Astrocyte (in vitro differentiated cells and primary cell): Measurements from ENCODE around the gene GPR37L1. TPM values are rescaled to one million over a fixed set of nuclear protein-coding genes. Genes with fewer than 3 reads are reported as not detected.

Experiments
- DNase-seq: peaks from one replicate; pipeline ENCODE4 v3.0.0-alpha.2; 2010; ENCODE audit warnings: low read depth
- FAIRE-seq: peaks from 2 replicates; lab custom pipeline; 2011; peaks lifted over from hg19 to GRCh38; lab: Jason Lieb, UNC
- H2AFZ ChIP-seq: 2 replicates; pipeline ENCODE4 v1.6.0; 2012; ENCODE audit warnings: low read depth, low read length, inconsistent platforms
- H3K27ac ChIP-seq: 2 replicates; pipeline ENCODE4 v1.5.1; 2011; ENCODE audit warnings: low read depth, low read length, inconsistent platforms
- H3K27me3 ChIP-seq: 2 replicates; pipeline ENCODE4 v1.6.0; 2011; ENCODE audit warnings: low read length, inconsistent platforms; ENCODE audit not compliant: insufficient read depth
- H3K36me3 ChIP-seq: 2 replicates; pipeline ENCODE4 v1.5.1; 2011; ENCODE audit warnings: low read length, inconsistent platforms; ENCODE audit not compliant: insufficient read depth
- H3K4me1 ChIP-seq: 2 replicates; pipeline ENCODE4 v1.5.1; 2011; ENCODE audit warnings: low read length, inconsistent platforms; ENCODE audit not compliant: insufficient read depth
- H3K4me2 ChIP-seq: 2 replicates; pipeline ENCODE4 v1.6.0; 2012; ENCODE audit warnings: low read length, inconsistent platforms
- H3K4me3 ChIP-seq: 2 replicates; pipeline ENCODE4 v1.5.1; 2011; ENCODE audit warnings: low read depth, mild to moderate bottlenecking, low read length, inconsistent platforms; ENCODE audit not compliant: insufficient read depth
- H3K79me2 ChIP-seq: 2 replicates; pipeline ENCODE4 v1.6.0; 2012; ENCODE audit warnings: mild to moderate bottlenecking, low read length, inconsistent platforms; ENCODE audit not compliant: insufficient read depth
- H3K9ac ChIP-seq: 2 replicates; pipeline ENCODE4 v1.6.0; 2012; ENCODE audit warnings: mild to moderate bottlenecking, low read length, inconsistent platforms
- H3K9me3 ChIP-seq: 2 replicates; pipeline ENCODE4 v1.5.1; 2012; ENCODE audit warnings: low read depth, mild to moderate bottlenecking, low read length, inconsistent platforms; ENCODE audit not compliant: insufficient read depth
- H4K20me1 ChIP-seq: 2 replicates; pipeline ENCODE4 v1.6.0; 2012; ENCODE audit warnings: low read length, inconsistent platforms; ENCODE audit not compliant: insufficient read depth
- H3K27ac Mint-ChIP-seq: one replicate; pipeline ENCODE4 v1.8.0; 2021; ENCODE audit warnings: mild to moderate bottlenecking, mixed read lengths; ENCODE audit not compliant: unreplicated experiment
- H3K27me3 Mint-ChIP-seq: one replicate; pipeline ENCODE4 v1.8.0; 2021; ENCODE audit warnings: low read depth, mixed read lengths; ENCODE audit not compliant: unreplicated experiment
- H3K36me3 Mint-ChIP-seq: one replicate; pipeline ENCODE4 v1.8.0; 2021; ENCODE audit warnings: low read depth, mixed read lengths; ENCODE audit not compliant: unreplicated experiment
- H3K4me1 Mint-ChIP-seq: one replicate; pipeline ENCODE4 v1.8.0; 2021; ENCODE audit warnings: low read depth, mixed read lengths; ENCODE audit not compliant: unreplicated experiment
- H3K4me3 Mint-ChIP-seq: one replicate; pipeline ENCODE4 v1.8.0; 2021; ENCODE audit warnings: mild to moderate bottlenecking, moderate library complexity, mixed read lengths; ENCODE audit not compliant: unreplicated experiment
- H3K9me3 Mint-ChIP-seq: one replicate; pipeline ENCODE4 v1.8.0; 2021; ENCODE audit warnings: mild to moderate bottlenecking, mixed read lengths; ENCODE audit not compliant: unreplicated experiment
- EZH2 ChIP-seq: IDR thresholded peaks from 2 replicates; pipeline ENCODE4 v1.6.1; 2012; ENCODE audit warnings: mild to moderate bottlenecking, low read length, inconsistent platforms; ENCODE audit not compliant: insufficient read depth
- total RNA-seq: library from RNA; stranded (reverse); gene quantifications from 2 replicates; pipeline ENCODE4 v1.2.1, GENCODE V29; 2021
- TF ChIP-seq, protein P1 (sequence below): IDR thresholded peaks from 2 replicates; pipeline ENCODE4 v1.5.1; 2011; ENCODE audit warnings: low read depth, mild to moderate bottlenecking, inconsistent platforms, low read length, moderate library complexity; ENCODE audit not compliant: insufficient read depth

Gene GPR37L1
- total RNA-seq, 1 donor from 2014 or later, result not detected

DNA sequence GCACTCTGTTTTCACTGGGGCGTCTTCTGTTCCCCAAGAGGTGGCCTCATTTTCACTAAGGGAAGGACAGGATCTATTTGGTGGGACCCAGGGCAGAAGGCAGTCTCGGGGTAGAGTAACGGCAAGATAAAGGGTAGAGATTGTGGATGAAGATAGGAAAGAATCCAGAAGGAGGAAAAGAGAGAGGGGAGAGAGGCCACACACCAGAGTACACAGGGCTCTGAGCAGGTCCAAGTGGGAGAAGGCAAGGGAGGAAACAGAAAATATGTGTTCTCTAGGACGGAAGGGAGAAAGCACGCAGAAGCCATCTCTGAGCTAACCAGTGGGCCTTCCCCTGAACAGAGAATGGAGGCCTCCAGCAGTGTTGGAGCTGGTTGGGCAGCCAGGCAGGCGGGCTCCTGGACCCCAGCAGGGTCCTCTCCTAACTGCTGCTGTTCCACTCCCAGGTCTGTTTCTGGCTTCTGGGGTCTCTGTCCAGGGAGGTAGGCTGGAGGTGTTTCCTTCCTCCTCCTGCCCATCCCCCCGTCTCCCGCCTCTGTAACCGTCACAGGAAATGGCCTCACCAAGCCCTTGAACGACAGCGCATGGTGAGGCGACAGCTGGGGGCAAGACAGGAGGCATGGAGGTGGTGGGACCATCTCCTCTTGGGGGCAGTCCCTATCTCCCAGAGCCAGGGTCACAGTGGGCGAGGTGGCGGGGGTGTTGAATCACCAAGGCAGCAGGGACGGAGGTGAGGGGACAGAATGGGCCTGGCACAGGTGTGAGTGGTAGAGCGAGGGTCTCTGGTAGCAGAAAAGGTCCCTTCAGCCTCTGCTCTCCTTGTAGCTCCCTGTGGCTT, 37.0 kb downstream of the GPR37L1 start:
- Histone ChIP-seq H2AFZ (no peak overlapping the region), H3K4me2 (no peak overlapping the region), H3K27ac (no peak overlapping the region), H4K20me1 (no peaks in the 10 kb centered on the region), H3K79me2 (no peaks in the 10 kb centered on the region), H3K36me3 (no peaks in the 10 kb centered on the region), H3K27me3 (no peaks in the 10 kb centered on the region), H3K4me3 (no peak overlapping the region), H3K4me1 (peaks cover 8% of the 10 kb centered on the region), H3K9me3 (no peaks in the 10 kb centered on the region), H3K9ac (no peak overlapping the region)
- TF ChIP-seq, protein P1, sequence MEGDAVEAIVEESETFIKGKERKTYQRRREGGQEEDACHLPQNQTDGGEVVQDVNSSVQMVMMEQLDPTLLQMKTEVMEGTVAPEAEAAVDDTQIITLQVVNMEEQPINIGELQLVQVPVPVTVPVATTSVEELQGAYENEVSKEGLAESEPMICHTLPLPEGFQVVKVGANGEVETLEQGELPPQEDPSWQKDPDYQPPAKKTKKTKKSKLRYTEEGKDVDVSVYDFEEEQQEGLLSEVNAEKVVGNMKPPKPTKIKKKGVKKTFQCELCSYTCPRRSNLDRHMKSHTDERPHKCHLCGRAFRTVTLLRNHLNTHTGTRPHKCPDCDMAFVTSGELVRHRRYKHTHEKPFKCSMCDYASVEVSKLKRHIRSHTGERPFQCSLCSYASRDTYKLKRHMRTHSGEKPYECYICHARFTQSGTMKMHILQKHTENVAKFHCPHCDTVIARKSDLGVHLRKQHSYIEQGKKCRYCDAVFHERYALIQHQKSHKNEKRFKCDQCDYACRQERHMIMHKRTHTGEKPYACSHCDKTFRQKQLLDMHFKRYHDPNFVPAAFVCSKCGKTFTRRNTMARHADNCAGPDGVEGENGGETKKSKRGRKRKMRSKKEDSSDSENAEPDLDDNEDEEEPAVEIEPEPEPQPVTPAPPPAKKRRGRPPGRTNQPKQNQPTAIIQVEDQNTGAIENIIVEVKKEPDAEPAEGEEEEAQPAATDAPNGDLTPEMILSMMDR, result no peak
- no peak for TF ChIP-seq EZH2
- no peaks in the 10 kb centered on the region for H3K36me3 Mint-ChIP-seq
- peaks cover 11% of the 10 kb centered on the region for H3K27me3 Mint-ChIP-seq
- H3K4me1 Mint-ChIP-seq, result peaks cover 20% of the 10 kb centered on the region
- FAIRE-seq (no peak), DNase-seq (no peak)
- no peaks in the 10 kb centered on the region for H3K9me3 Mint-ChIP-seq
- H3K4me3 Mint-ChIP-seq, result no peak overlapping the region
- no peak overlapping the region for H3K27ac Mint-ChIP-seq

DNA sequence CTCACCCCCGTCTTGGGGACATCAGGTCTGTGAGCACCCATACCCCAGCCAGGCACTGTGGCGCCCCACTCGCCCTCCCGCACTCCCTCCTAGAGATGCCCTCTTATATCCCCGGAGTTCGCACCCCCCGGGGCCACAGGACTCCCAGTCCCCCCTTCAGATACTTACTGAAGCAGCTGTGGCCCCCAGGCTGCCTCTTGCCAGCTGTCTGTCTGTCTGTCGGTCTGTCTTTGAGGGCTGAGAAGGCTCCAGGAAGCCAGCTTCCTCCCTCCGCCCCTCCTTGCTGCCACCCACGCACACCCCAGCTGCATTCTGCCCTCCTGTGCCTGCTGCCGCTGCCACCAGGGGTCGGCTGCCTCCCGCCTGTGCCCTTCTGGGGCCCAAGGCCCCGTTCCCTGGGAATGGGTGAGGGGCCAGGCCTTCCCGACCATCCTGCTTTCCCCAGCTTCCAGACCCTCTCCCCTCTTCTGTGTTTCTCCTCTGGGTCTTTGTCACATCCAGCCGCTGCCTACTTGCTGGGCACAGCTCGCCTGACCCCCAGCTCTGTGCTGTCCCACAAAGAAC, 37.7 kb downstream of the GPR37L1 start, which contains the start of gene PTPN7:
Gene PTPN7, minus strand, starts transcription at position 226 of the 564 bp plus-strand sequence. CDS start 1,200 bp downstream, outside the sequence.
- H4K20me1 ChIP-seq, result no peaks in the 10 kb centered on the region
- no peaks in the 10 kb centered on the region for H3K9me3 Mint-ChIP-seq
- no peak within 1 kb of the TSS for H3K9ac ChIP-seq
- H3K4me1 Mint-ChIP-seq, result peaks cover 17% of the 10 kb centered on the region
- H3K79me2 ChIP-seq, result no peaks in the 10 kb centered on the region
- H3K36me3 ChIP-seq, result no peaks in the 10 kb centered on the region
- H3K27ac ChIP-seq, result no peak within 1 kb of the TSS
- H3K27me3 ChIP-seq, result no peaks in the 10 kb centered on the region
- no peak within 1 kb of the TSS for H3K4me3 ChIP-seq
- H3K4me3 Mint-ChIP-seq, result no peak within 1 kb of the TSS
- peaks cover 4% of the 10 kb centered on the region for H3K4me1 ChIP-seq
- peak within 1 kb of the TSS; percentile 85 for H3K27ac Mint-ChIP-seq
- H3K4me2 ChIP-seq, result no peak within 1 kb of the TSS
- TF ChIP-seq, protein P1, result no peak
- no peak for TF ChIP-seq EZH2
- H3K9me3 ChIP-seq, result no peaks in the 10 kb centered on the region
- H2AFZ ChIP-seq, result no peak within 1 kb of the TSS
- peaks cover 9% of the 10 kb centered on the region for H3K27me3 Mint-ChIP-seq
- FAIRE-seq (no peak), DNase-seq (no peak)
- no peaks in the 10 kb centered on the region for H3K36me3 Mint-ChIP-seq
